Epithelial cell of esophagus (primary cell): ENCODE data around the gene HCN3.
"Not testable (repeated sequence)": the region's sequence is repeated elsewhere in the genome, so short reads cannot be mapped to it uniquely, and the experiment has no call there.

Experiments
- DNase-seq: peaks from one replicate; pipeline ENCODE4 v3.0.0; 2010; ENCODE audit warnings: low read depth
- H3K4me3 ChIP-seq: 2 replicates; pipeline ENCODE4 v1.5.1; 2011; ENCODE audit warnings: mild to moderate bottlenecking, low read length, control low read depth
- CTCF ChIP-seq: IDR thresholded peaks from 2 replicates; pipeline ENCODE4 v1.5.1; 2011; ENCODE audit warnings: low read depth, mild to moderate bottlenecking, low read length, control low read depth, inconsistent platforms; ENCODE audit not compliant: insufficient read depth; ENCODE audit errors: missing control alignments

Gene HCN3

GRCh38 chr1:155326020-155326526, 48.8 kb downstream of the HCN3 start:
- no peak for DNase-seq
- H3K4me3 ChIP-seq: no peak overlapping the region

GRCh38 chr1:155326631-155327037, 49.4 kb downstream of the HCN3 start:
- no peak overlapping the region for H3K4me3 ChIP-seq
- no peak for TF ChIP-seq CTCF
- DNase-seq: no peak

More at GRCh38 chr1:155326020-155326526, 48.8 kb downstream of the HCN3 start:
- no peak for TF ChIP-seq CTCF

- no peak overlapping the region for H3K4me3 ChIP-seq
- DNase-seq: no peak
- no peak for TF ChIP-seq CTCF
These were observed 50.7 kb downstream of the HCN3 start for GRCh38 chr1:155327981-155328380.

GRCh38 chr1:155328856-155329255, 51.6 kb downstream of the HCN3 start:
- not testable (repeated sequence) for H3K4me3 ChIP-seq, DNase-seq

GRCh38 chr1:155329980-155330598, 52.8 kb downstream of the HCN3 start:
- no peak overlapping the region for H3K4me3 ChIP-seq
- no peak for TF ChIP-seq CTCF
- DNase-seq: peak; percentile 48

- DNase-seq: no peak
- H3K4me3 ChIP-seq: no peak overlapping the region
- no peak for TF ChIP-seq CTCF
These were observed 57.7 kb downstream of the HCN3 start for GRCh38 chr1:155334962-155335361.
